K562 (cell line): ENCODE data around the gene PACRG. TPM values are rescaled to one million over a fixed set of nuclear protein-coding genes. Genes with fewer than 3 reads are reported as not detected.
A peak's percentile ranks its signal among the peaks of the same experiment; 100 is the strongest.

ENCODE experiments used
- ATAC-seq: fragments of 200-7000 bp; cut with Tn5 transposase; 3 replicates; pipeline ENCODE4 v1.9.1; 2020; ENCODE audit warnings: moderate library complexity
- BruUV-seq: library from RNA; stranded (reverse); fragments of 400-500 nt; replicated peaks from 2 replicates; lab custom pipeline; 2021; lab: Mats Ljungman, UMichigan
- CTCF ChIA-PET: fragments of 300-600 bp; formaldehyde crosslinking; extraction: SDS; loops from one replicate; lab custom pipeline; 2021; ENCODE audit warnings: low intra/inter-chr PET ratio; lab: Yijun Ruan, JAX
- POLR2A ChIA-PET: fragments of 300-600, 350-650 bp; sonication (Branson Sonifier 250); formaldehyde crosslinking; extraction: SDS; loops from one replicate; lab custom pipeline; 2021; ENCODE audit warnings: antibody characterized with exemption, inconsistent platforms; lab: Yijun Ruan, JAX
- DNase-seq, 4 experiments: peaks; one replicate each; pipeline versions ENCODE4 v3.0.0 to v3.0.0-alpha.2; 2011 to 2018; ENCODE audit warnings: low spot score in 3 of 4, mixed read lengths in 3 of 4; ENCODE audit errors: extremely low read depth in 1 of 4
- FAIRE-seq: peaks from 2 replicates; lab custom pipeline; 2011; peaks lifted over from hg19 to GRCh38; lab: Jason Lieb, UNC
- H2AFZ ChIP-seq: 2 replicates; pipeline ENCODE4 v1.6.0; 2011; ENCODE audit warnings: low read depth, low read length, control low read depth, inconsistent platforms
- H3K27ac ChIP-seq: fragments of 200-600 bp; 3 replicates; pipeline ENCODE4 v1.8.0; 2011; ENCODE audit warnings: low read depth, mild to moderate bottlenecking, control low read depth, inconsistent platforms, low read length, moderate library complexity, mixed read lengths; ENCODE audit errors: extremely low read depth
- H3K27me3 ChIP-seq, 2 experiments: fragments of 300-600 bp in 1 of 2; 2 replicates in 1 of 2; 3 replicates in 1 of 2; pipeline versions ENCODE4 v1.6.0 to v1.8.0; 2011; ENCODE audit warnings: inconsistent platforms in 2 of 2, low read length in 2 of 2, mild to moderate bottlenecking in 1 of 2, mixed read lengths in 1 of 2, moderate library complexity in 1 of 2; ENCODE audit not compliant: control insufficient read depth in 2 of 2, insufficient read depth in 2 of 2
- H3K36me3 ChIP-seq: fragments of 300-600 bp; 3 replicates; pipeline ENCODE4 v1.8.0; 2011; ENCODE audit warnings: mild to moderate bottlenecking, low read length, inconsistent platforms; ENCODE audit not compliant: control insufficient read depth, insufficient read depth
- H3K4me1 ChIP-seq, 2 experiments: fragments of 200-600 bp in 1 of 2; replicated peaks in 1 of 2; 2 replicates in 1 of 2; 3 replicates in 1 of 2; pipeline versions ENCODE4 v1.5.1 to v1.8.0; 2011; ENCODE audit warnings: inconsistent platforms in 2 of 2, low read length in 2 of 2, mild to moderate bottlenecking in 1 of 2, mixed read lengths in 1 of 2, moderate library complexity in 1 of 2; ENCODE audit not compliant: control insufficient read depth in 2 of 2, insufficient read depth in 2 of 2
- H3K4me2 ChIP-seq: 2 replicates; pipeline ENCODE4 v1.6.1; 2011; ENCODE audit warnings: low read length, control low read depth, inconsistent platforms, mixed read lengths; ENCODE audit not compliant: insufficient read depth
- H3K4me3 ChIP-seq: fragments of 200-600 bp; sonication (generic), shearing (Covaris generic); 2 replicates; pipeline ENCODE4 v1.5.1; 2016; ENCODE audit warnings: control low read depth, inconsistent platforms
- H3K79me2 ChIP-seq: fragments of 200-600 bp; 3 replicates; pipeline ENCODE4 v1.8.0; 2011; ENCODE audit warnings: low read length, inconsistent platforms; ENCODE audit not compliant: control insufficient read depth, insufficient read depth
- H3K9ac ChIP-seq, 2 experiments: 2 replicates each; pipeline versions ENCODE4 v1.6.0 to v1.6.1; 2011; ENCODE audit warnings: low read depth in 2 of 2, low read length in 2 of 2, control low read depth in 1 of 2, inconsistent platforms in 1 of 2, mild to moderate bottlenecking in 1 of 2, mixed read lengths in 1 of 2; ENCODE audit not compliant: insufficient read depth in 1 of 2
- H3K9me1 ChIP-seq: one replicate; pipeline ENCODE4 v1.6.0; 2011; ENCODE audit warnings: inconsistent platforms, mild to moderate bottlenecking, low read length, moderate library complexity; ENCODE audit not compliant: control insufficient read depth, insufficient read depth
- H3K9me3 ChIP-seq: replicated peaks from 2 replicates; pipeline ENCODE4 v1.5.1; 2011; ENCODE audit warnings: low read depth, low read length, inconsistent platforms; ENCODE audit not compliant: control insufficient read depth, insufficient read depth
- H4K20me1 ChIP-seq: replicated peaks from 2 replicates; pipeline ENCODE4 v1.6.1; 2011; ENCODE audit warnings: low read length, inconsistent platforms, mixed read lengths; ENCODE audit not compliant: control insufficient read depth, insufficient read depth
- ADNP ChIP-seq: fragments of 200-800 bp; sonication (Bioruptor generic); IDR thresholded peaks from 2 replicates; pipeline ENCODE4 v1.6.1; 2016; ENCODE audit warnings: missing genetic modification characterization, missing compliant biosample characterization
- ARNT ChIP-seq, 2 experiments: fragments of 450-650 bp; IDR thresholded peaks; 2 replicates each; pipeline ENCODE4 v1.6.1; 2016; ENCODE audit warnings: mild to moderate bottlenecking in 1 of 2
- MXD1 ChIP-seq: fragments of 250-450 bp; sonication (Bioruptor Pico); IDR thresholded peaks from 2 replicates; pipeline ENCODE4 v1.8.0; 2021; ENCODE audit warnings: borderline replicate concordance, mild to moderate bottlenecking, moderate library complexity; ENCODE audit not compliant: poor library complexity, severe bottlenecking
- NONO ChIP-seq, 2 experiments: fragments of 200-400 bp in 1 of 2; fragments of 450-650 bp in 1 of 2; formaldehyde crosslinking in 1 of 2; IDR thresholded peaks; 2 replicates each; pipeline ENCODE4 v1.6.1; 2017; ENCODE audit warnings: low read depth in 2 of 2, mild to moderate bottlenecking in 2 of 2, moderate library complexity in 2 of 2, low read length in 1 of 2
- RBM15 ChIP-seq: fragments of 200-400 bp; formaldehyde crosslinking; IDR thresholded peaks from 2 replicates; pipeline ENCODE4 v1.6.1; 2018; ENCODE audit warnings: mild to moderate bottlenecking, low read length, moderate library complexity; ENCODE audit not compliant: insufficient read depth
- TFAM ChIP-seq: fragments of 250-450 bp; sonication (Bioruptor Pico); conservative IDR thresholded peaks from 2 replicates; pipeline ENCODE4 v1.5.0; 2021; ENCODE audit warnings: mild to moderate bottlenecking, moderate library complexity
- TGIF2 ChIP-seq: sonication (generic); formaldehyde crosslinking; IDR thresholded peaks from 2 replicates; pipeline ENCODE4 v1.8.1; 2022; ENCODE audit warnings: mild to moderate bottlenecking, missing genetic modification reagents, moderate library complexity
- TOE1 ChIP-seq, 2 experiments: fragments of 450-650 bp in 1 of 2; sonication (generic) in 1 of 2; formaldehyde crosslinking in 1 of 2; IDR thresholded peaks; 2 replicates each; pipeline versions ENCODE4 v1.7.1 to v1.8.0; 2016 to 2022; ENCODE audit warnings: borderline replicate concordance in 2 of 2, mild to moderate bottlenecking in 2 of 2, antibody characterized with exemption in 1 of 2, inconsistent platforms in 1 of 2, low read depth in 1 of 2, missing genetic modification reagents in 1 of 2, moderate library complexity in 1 of 2
- ZNF707 ChIP-seq: fragments of 250-450 bp; sonication (Bioruptor Pico); conservative IDR thresholded peaks from 2 replicates; pipeline ENCODE4 v1.8.0; 2022; ENCODE audit warnings: inconsistent platforms, mild to moderate bottlenecking, moderate library complexity
- WGBS: fragments of 100-300 bp; shearing (Covaris generic); methylation state at CpG from one replicate; pipeline ENCODE4 v1.1.6; 2016; ENCODE audit warnings: low coverage, mixed read lengths; ENCODE audit not compliant: insufficient coverage; ENCODE audit errors: missing lambda C conversion rate; 5-methylcytosine and 5-hydroxymethylcytosine counted together
- in situ Hi-C: fragments of 300-500 bp; cut with MboI; formaldehyde crosslinking; loops from 4 replicates; pipeline ENCODE4 v1.15.0; 2018; ENCODE audit warnings: inconsistent platforms, mixed read lengths
- intact Hi-C: fragments of 100-400 bp; cut with micrococcal nuclease; formaldehyde crosslinking; loops from 2 replicates; pipeline ENCODE4 v1.14.2; 2022
- polyA plus RNA-seq, 8 experiments: library from polyadenylated mRNA; depleted of rRNA in 4 of 8; stranded (reverse) in 5 of 8; unstranded in 3 of 8; fragments of >200 nt; fragmentation: Nextera tagmentation in 2 of 8; fragmentation: Illumina TruSeq in 1 of 8; extraction: Ambion mirVana in 2 of 8; extraction: Trizol in 1 of 8; gene quantifications; 2 replicates each; pipeline versions ENCODE4 v1.2.1 to v1.2.3, GENCODE V29; 2011 to 2014; ENCODE audit warnings: inconsistent platforms in 1 of 8, missing spikeins in 1 of 8
- total RNA-seq, 7 experiments: library from RNA; depleted of rRNA in 6 of 7; stranded (reverse); fragments of >200 nt in 6 of 7; fragmentation: Illumina TruSeq in 2 of 7; extraction: Trizol in 2 of 7; gene quantifications; 2 replicates each; pipeline versions ENCODE4 v1.2.1 to v1.2.3, GENCODE V29; 2011 to 2021; ENCODE audit warnings: low replicate concordance in 1 of 7

PACRG gene
- total and polyA plus RNA-seq, 9 of the 15 experiments (the other 6 are each of a cell fraction or from before 2014, with no cell fraction given) = 0.04 TPM; not detected in 8

- no TSS peak for BruUV-seq
- intact Hi-C loops = no loop called here
- Histone ChIP-seq H3K9ac (no peak overlapping the region), H3K27me3 (peaks cover 12 to 64% of the 10 kb centered on the region in 2 experiments), H3K27ac (no peak overlapping the region), H3K4me2 (no peak overlapping the region), H3K9me3 (no peaks in the 10 kb centered on the region), H3K36me3 (no peaks in the 10 kb centered on the region), H4K20me1 (no peaks in the 10 kb centered on the region)
- DNase-seq = no peak
- 19% methylated on average over 16 of the region's 16 CpGs for WGBS
- TF ChIP-seq TFAM = no peak
- no peak for TF ChIP-seq RBM15
- TF ChIP-seq MXD1 (CRISPR knock-in tag) = no peak
- no peak for TF ChIP-seq ARNT (IDR thresholded peaks at IDR 0.05)
- TF ChIP-seq TGIF2 (CRISPR knock-in tag) = no peak
- no peak for TF ChIP-seq ZNF707 (CRISPR knock-in tag)
- no peak for TF ChIP-seq NONO (IDR thresholded peaks at IDR 0.05; ENCODE audit: low read depth in 2 of 2, low read length in 1 of 2)
- no peak for TF ChIP-seq TOE1 (IDR thresholded peaks at IDR 0.05; ENCODE audit: borderline replicate concordance)
- TF ChIP-seq TOE1 (CRISPR knock-in tag; IDR thresholded peaks at IDR 0.05; ENCODE audit: borderline replicate concordance, low read depth) = no peak
- no peak for TF ChIP-seq ADNP (tag)
- TF ChIP-seq, all 486 proteins: peak for 0
- Histone ChIP-seq H2AFZ (peak overlapping the region; percentile 19; the same call in 1 of the 2 replicates), H3K79me2 (no peaks in the 10 kb centered on the region), H3K9me1 (no peaks in the 10 kb centered on the region), H3K4me3 (no peak overlapping the region), H3K4me1 (peaks cover 0 to 7% of the 10 kb centered on the region in 2 experiments; a peak in 2 of 5 replicates)
- in situ Hi-C loops = no loop called here
- POLR2A ChIA-PET = interaction anchor here (1.5 kb wide), 1 partner anchor 13 kb away, joined by 5 read pairs; no protein-coding TSS in a partner anchor
- CTCF ChIA-PET = no interaction called here
- ATAC-seq = no peak
- no peak for FAIRE-seq
Observed at GRCh38 chr6:163341224-163342061, 613.7 kb downstream of the PACRG start.
